HL-60/S4 treated with retinoic acid at 250 ng/mL for 4 days and 3 days (cell line): ENCODE results near the gene KCNIP1.

ENCODE experiments used
- in situ Hi-C: fragments of 300-500 bp; cut with MboI; formaldehyde crosslinking; loops from 2 replicates; pipeline ENCODE4 v1.7.0; 2022; ENCODE audit warnings: low sequenced_read_pairs

Gene KCNIP1

GRCh38 chr5:170503990-170504596 lies at the start of gene KCNIP1:
Gene KCNIP1, plus strand, starts transcription at chr5:170504020.
- in situ Hi-C loops, result no loop called here

GRCh38 chr5:170463426-170463825 lies 40.4 kb upstream of the KCNIP1 start:
- in situ Hi-C loops, result no loop called here

- in situ Hi-C loops, result no loop called here
Observed at GRCh38 chr5:170464280-170465127, 39.3 kb upstream of the KCNIP1 start.

GRCh38 chr5:170466553-170466952 lies 37.3 kb upstream of the KCNIP1 start:
- in situ Hi-C loops, result no loop called here

GRCh38 chr5:170466988-170467707 lies 36.7 kb upstream of the KCNIP1 start:
- in situ Hi-C loops, result no loop called here

- in situ Hi-C loops, result no loop called here
Observed at GRCh38 chr5:170468633-170469285, 35.1 kb upstream of the KCNIP1 start.

GRCh38 chr5:170469414-170469813 lies 34.4 kb upstream of the KCNIP1 start:
- in situ Hi-C loops, result no loop called here

GRCh38 chr5:170470275-170470674 lies 33.5 kb upstream of the KCNIP1 start:
- in situ Hi-C loops, result no loop called here

- in situ Hi-C loops, result no loop called here
Observed at GRCh38 chr5:170470808-170471404, 32.9 kb upstream of the KCNIP1 start.

- in situ Hi-C loops, result no loop called here
Observed at GRCh38 chr5:170471551-170472178, 32.2 kb upstream of the KCNIP1 start.

GRCh38 chr5:170473642-170474041 lies 30.2 kb upstream of the KCNIP1 start:
- in situ Hi-C loops, result no loop called here

GRCh38 chr5:170474489-170475274 lies 29.1 kb upstream of the KCNIP1 start:
- in situ Hi-C loops, result no loop called here

GRCh38 chr5:170475294-170476000 lies 28.4 kb upstream of the KCNIP1 start:
- in situ Hi-C loops, result no loop called here

- in situ Hi-C loops, result no loop called here
Observed at GRCh38 chr5:170476704-170477103, 27.1 kb upstream of the KCNIP1 start.

- in situ Hi-C loops, result no loop called here
Observed at GRCh38 chr5:170477906-170478305, 25.9 kb upstream of the KCNIP1 start.

GRCh38 chr5:170478306-170478705 lies 25.5 kb upstream of the KCNIP1 start:
- in situ Hi-C loops, result no loop called here

GRCh38 chr5:170479484-170479883 lies 24.3 kb upstream of the KCNIP1 start:
- in situ Hi-C loops, result no loop called here

GRCh38 chr5:170480260-170480659 lies 23.6 kb upstream of the KCNIP1 start:
- in situ Hi-C loops, result no loop called here

GRCh38 chr5:170481849-170482248 lies 22.0 kb upstream of the KCNIP1 start:
- in situ Hi-C loops, result no loop called here
